ENCODE results near the gene PHOSPHO1. TPM values are rescaled to one million over a fixed set of nuclear protein-coding genes. Genes with fewer than 3 reads are reported as not detected.

PHOSPHO1 gene
- total and polyA plus RNA-seq, 2 of the 13 experiments (the other 11 are each of a cell fraction or from before 2014, with no cell fraction given), result not detected

GRCh38 chr17:49260011-49260816 lies 29.6 kb upstream of the PHOSPHO1 start:
- WGBS (ENCODE audit: low lambda C conversion rate), result under 1% methylated on average over 27 of the region's 77 CpGs
- ATAC-seq, result peak; percentile 87
- POLR2A ChIA-PET, result no interaction called here
- TF ChIP-seq KMT2B (CRISPR knock-in tag; IDR thresholded peaks at IDR 0.05), result no peak
- TF ChIP-seq ZHX1 (CRISPR knock-in tag; IDR thresholded peaks at IDR 0.05; ENCODE audit: low read depth), result no peak
- TF ChIP-seq MAX (IDR thresholded peaks at IDR 0.05), result no peak; the same call in 1 of the 2 replicates
- peak; percentile 54; the same call in 1 of the 2 replicates for TF ChIP-seq ARNT2 (CRISPR knock-in tag; IDR thresholded peaks at IDR 0.05; ENCODE audit: low read depth)
- peak; percentile 94; the same call in 1 of the 2 replicates for TF ChIP-seq KDM1A (CRISPR knock-in tag; IDR thresholded peaks at IDR 0.05)
- TF ChIP-seq TSC22D2 (CRISPR knock-in tag; IDR thresholded peaks at IDR 0.05; ENCODE audit: borderline replicate concordance), result no peak
- TF ChIP-seq KDM5A (IDR thresholded peaks at IDR 0.05; ENCODE audit: borderline replicate concordance, low read length), result no peak
- TF ChIP-seq ZNF329 (CRISPR knock-in tag; IDR thresholded peaks at IDR 0.05; ENCODE audit: low read depth), result no peak
- TF ChIP-seq MNT (IDR thresholded peaks at IDR 0.05), result no peak
- TF ChIP-seq ARID2 (CRISPR knock-in tag; IDR thresholded peaks at IDR 0.05; ENCODE audit: borderline replicate concordance), result no peak
- TF ChIP-seq SMAD3 (CRISPR knock-in tag; IDR thresholded peaks at IDR 0.05), result no peak
- TF ChIP-seq RBFOX2 (IDR thresholded peaks at IDR 0.05; ENCODE audit: low read depth, low read length), result no peak
- no peak for TF ChIP-seq MIXL1 (CRISPR knock-in tag; IDR thresholded peaks at IDR 0.05)
- TF ChIP-seq HDAC2 (CRISPR knock-in tag; IDR thresholded peaks at IDR 0.05), result no peak
- no peak for TF ChIP-seq FOSL2 (CRISPR knock-in tag; IDR thresholded peaks at IDR 0.05)
- no peak for TF ChIP-seq FOXO4 (CRISPR knock-in tag; conservative IDR thresholded peaks at IDR 0.05)
- no peak for TF ChIP-seq ATM (IDR thresholded peaks at IDR 0.05; ENCODE audit: borderline replicate concordance)
- TF ChIP-seq SALL2 (CRISPR knock-in tag; IDR thresholded peaks at IDR 0.05), result 0 out of 2 replicates have a peak, but pooled peaks have one; percentile 40
- no peak for TF ChIP-seq SNAPC5 (CRISPR knock-in tag; IDR thresholded peaks at IDR 0.05; ENCODE audit: borderline replicate concordance)

More at GRCh38 chr17:49260011-49260816, 29.6 kb upstream of the PHOSPHO1 start:
- H3K36me3 ChIP-seq (replicated peaks in 1 of 2; ENCODE audit: control insufficient read depth in 1 of 2, insufficient read depth in 2 of 2, low read length in 2 of 2), result no peaks in the 10 kb centered on the region
- H2AFZ ChIP-seq (ENCODE audit: low read length), result peak overlapping the region; percentile 35
- no TSS peak for BruUV-seq (replicated peaks)
- intact Hi-C loops (cut with micrococcal nuclease; ENCODE audit: unreplicated experiment) (no loop called here), in situ Hi-C loops (cut with HindIII; ENCODE audit: extremely low pct_ligation_motif_present, low pct_unique_long_range_greater_than_20kb) (no loop called here)
- FAIRE-seq (peak; percentile 36), DNase-seq (ENCODE audit: low spot score) (peak; percentile 35)
- peaks cover 2 to 25% of the 10 kb centered on the region in 2 experiments; a peak in 4 of 5 replicates for H3K27me3 ChIP-seq (ENCODE audit: control insufficient read depth in 1 of 2, insufficient read depth in 2 of 2, low read length in 2 of 2)
- peak overlapping the region; percentile 99 for H3K4me2 ChIP-seq (ENCODE audit: low read depth, low read length)
- H3K4me3 ChIP-seq (replicated peaks in 1 of 3; ENCODE audit: insufficient read depth in 1 of 3, low read depth in 2 of 3, low read length in 3 of 3), result peak overlapping the region; percentile 46 to 76 (median 55)
- H3K27ac ChIP-seq (ENCODE audit: extremely low read length, insufficient read depth, low read length), result no peak overlapping the region
- CTCF ChIA-PET (ENCODE audit: low intra/inter-chr PET ratio, low total read pairs), result no interaction called here
- peaks cover 13% of the 10 kb centered on the region for H3K4me1 ChIP-seq (ENCODE audit: insufficient read depth, low read length)
- H3K9ac ChIP-seq (ENCODE audit: insufficient read depth, low read depth, low read length), result peak overlapping the region; percentile 51
- no peaks in the 10 kb centered on the region for H4K20me1 ChIP-seq (ENCODE audit: insufficient read depth, low read length)
- no peaks in the 10 kb centered on the region for H3K79me2 ChIP-seq (ENCODE audit: insufficient read depth, low read length)
- H3K9me3 ChIP-seq (ENCODE audit: low read length), result no peaks in the 10 kb centered on the region
